ENCODE results near the gene MAPKAPK5. TPM values are rescaled to one million over a fixed set of nuclear protein-coding genes. Genes with fewer than 3 reads are reported as not detected.
"Not testable (repeated sequence)": the region's sequence is repeated elsewhere in the genome, so short reads cannot be mapped to it uniquely, and the experiment has no call there.

The MAPKAPK5 gene
- total and polyA plus RNA-seq, 2 of the 13 experiments (the other 11 are each of a cell fraction or from before 2014, with no cell fraction given) = 43.2 to 58.2 TPM

DNA sequence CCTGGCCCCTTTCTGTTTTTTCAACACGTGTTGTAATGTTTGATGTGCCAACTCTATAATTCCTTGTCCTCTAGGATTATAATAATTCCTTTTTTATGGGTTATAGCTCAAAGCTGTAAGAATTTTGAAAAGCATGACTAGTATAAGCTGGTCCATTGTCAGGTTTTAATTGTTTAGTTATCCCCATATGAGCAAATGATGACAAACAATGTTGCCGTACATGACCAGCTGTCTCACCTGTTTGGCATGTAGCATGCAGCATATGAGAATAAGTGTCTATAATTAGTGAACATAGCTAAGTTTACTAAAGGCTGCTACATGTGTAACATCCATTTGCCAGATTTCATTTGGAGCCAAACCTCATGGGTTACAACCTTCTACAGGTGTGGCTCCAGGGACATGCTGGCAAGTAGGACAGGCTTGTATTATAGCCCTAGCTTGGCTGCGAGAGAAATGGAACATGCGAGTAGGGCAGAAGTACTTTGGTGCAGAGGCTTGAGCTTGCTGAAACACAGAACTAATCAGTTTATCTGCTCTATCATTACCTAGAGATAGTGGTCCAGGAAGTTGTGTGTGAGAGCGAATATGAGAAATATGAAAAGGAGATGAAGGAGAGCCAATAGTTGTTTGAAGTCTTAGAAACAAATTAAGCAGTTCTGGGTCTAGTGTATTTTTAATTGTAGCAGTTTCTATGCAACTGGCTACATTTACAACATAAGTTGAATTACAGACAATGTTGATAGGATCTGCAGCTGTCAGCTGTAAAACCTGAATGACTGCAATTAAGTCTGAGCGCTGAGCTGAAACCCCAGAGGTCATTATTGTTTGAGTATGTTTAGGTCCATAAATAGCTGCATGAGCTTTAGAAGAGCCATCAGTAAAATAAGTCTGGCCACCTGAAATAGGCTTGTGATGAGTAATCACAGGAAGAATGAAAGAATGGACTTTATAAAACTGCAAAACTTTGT lies 22.6 kb upstream of the MAPKAPK5 start:
- CTCF ChIA-PET (ENCODE audit: low intra/inter-chr PET ratio, low total read pairs) = no interaction called here

DNA sequence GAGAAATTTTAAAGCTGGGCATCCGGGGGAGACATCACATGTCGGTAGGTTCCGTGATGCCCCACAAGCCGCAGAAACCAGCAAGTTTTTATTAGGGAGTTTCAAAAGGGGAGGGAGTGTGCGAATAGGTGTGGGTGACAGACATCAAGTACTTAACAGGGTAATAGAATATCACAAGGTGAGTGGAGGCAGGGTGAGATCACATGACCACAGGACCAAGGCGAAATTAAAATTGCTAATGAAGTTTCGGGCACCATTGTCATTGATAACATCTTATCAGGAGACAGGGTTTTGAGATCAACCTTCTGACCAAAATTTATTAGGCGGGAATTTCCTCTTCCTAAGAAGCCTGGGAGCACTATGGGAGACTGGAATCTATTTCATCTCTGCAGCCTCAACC lies 21.2 kb upstream of the MAPKAPK5 start:
- H3K4me2 ChIP-seq (ENCODE audit: low read depth, low read length); BruUV-seq (replicated peaks); POLR2A ChIA-PET; H4K20me1 ChIP-seq (ENCODE audit: insufficient read depth, low read length); DNase-seq (ENCODE audit: low spot score); CTCF ChIA-PET (ENCODE audit: low intra/inter-chr PET ratio, low total read pairs); ATAC-seq; H3K36me3 ChIP-seq (replicated peaks in 1 of 2; ENCODE audit: control insufficient read depth in 1 of 2, insufficient read depth in 2 of 2, low read length in 2 of 2); H3K79me2 ChIP-seq (ENCODE audit: insufficient read depth, low read length); H3K9ac ChIP-seq (ENCODE audit: insufficient read depth, low read depth, low read length); in situ Hi-C loops (cut with HindIII; ENCODE audit: extremely low pct_ligation_motif_present, low pct_unique_long_range_greater_than_20kb); H3K4me3 ChIP-seq (replicated peaks in 1 of 3; ENCODE audit: insufficient read depth in 1 of 3, low read depth in 2 of 3, low read length in 3 of 3); H3K27ac ChIP-seq (ENCODE audit: extremely low read length, insufficient read depth, low read length); FAIRE-seq; H3K27me3 ChIP-seq (ENCODE audit: control insufficient read depth in 1 of 2, insufficient read depth in 2 of 2, low read length in 2 of 2); H2AFZ ChIP-seq (ENCODE audit: low read length); H3K9me3 ChIP-seq (ENCODE audit: low read length): not testable (repeated sequence)
- intact Hi-C loops (cut with micrococcal nuclease; ENCODE audit: unreplicated experiment) = loop anchor here (5.0 kb wide), 1 partner anchor 126 kb away; no protein-coding TSS in a partner anchor
- 72% methylated on average over 8 of the region's 8 CpGs for WGBS (ENCODE audit: low lambda C conversion rate)
- H3K4me1 ChIP-seq (ENCODE audit: insufficient read depth, low read length) = peaks cover 16% of the 10 kb centered on the region

More for the DNA sequence above, 22.6 kb upstream of the MAPKAPK5 start:
- Histone ChIP-seq H3K4me1 (ENCODE audit: insufficient read depth, low read length) (peaks cover 17% of the 10 kb centered on the region), H2AFZ (ENCODE audit: low read length) (no peak overlapping the region), H3K4me3 (replicated peaks in 1 of 3; ENCODE audit: insufficient read depth in 1 of 3, low read depth in 2 of 3, low read length in 3 of 3) (no peak overlapping the region), H3K9me3 (ENCODE audit: low read length) (no peaks in the 10 kb centered on the region), H4K20me1 (ENCODE audit: insufficient read depth, low read length) (no peaks in the 10 kb centered on the region), H3K27me3 (ENCODE audit: control insufficient read depth in 1 of 2, insufficient read depth in 2 of 2, low read length in 2 of 2) (no peaks in the 10 kb centered on the region), H3K9ac (ENCODE audit: insufficient read depth, low read depth, low read length) (no peak overlapping the region), H3K27ac (ENCODE audit: extremely low read length, insufficient read depth, low read length) (no peak overlapping the region), H3K36me3 (replicated peaks in 1 of 2; ENCODE audit: control insufficient read depth in 1 of 2, insufficient read depth in 2 of 2, low read length in 2 of 2) (no peaks in the 10 kb centered on the region), H3K4me2 (ENCODE audit: low read depth, low read length) (no peak overlapping the region), H3K79me2 (ENCODE audit: insufficient read depth, low read length) (no peaks in the 10 kb centered on the region)
- 90% methylated on average over 6 of the region's 6 CpGs for WGBS (ENCODE audit: low lambda C conversion rate)
- FAIRE-seq (no peak), DNase-seq (ENCODE audit: low spot score) (no peak), ATAC-seq (no peak)
- intact Hi-C loops (cut with micrococcal nuclease; ENCODE audit: unreplicated experiment) (loop anchor here (5.0 kb wide), 1 partner anchor 128 kb away; no protein-coding TSS in a partner anchor), in situ Hi-C loops (cut with HindIII; ENCODE audit: extremely low pct_ligation_motif_present, low pct_unique_long_range_greater_than_20kb) (loop anchor here (10.0 kb wide), 1 partner anchor 65 kb away; no protein-coding TSS in a partner anchor)
- POLR2A ChIA-PET = no interaction called here
- TF ChIP-seq MEIS2 (CRISPR knock-in tag; IDR thresholded peaks at IDR 0.05) = no peak
- TF ChIP-seq, protein P1, sequence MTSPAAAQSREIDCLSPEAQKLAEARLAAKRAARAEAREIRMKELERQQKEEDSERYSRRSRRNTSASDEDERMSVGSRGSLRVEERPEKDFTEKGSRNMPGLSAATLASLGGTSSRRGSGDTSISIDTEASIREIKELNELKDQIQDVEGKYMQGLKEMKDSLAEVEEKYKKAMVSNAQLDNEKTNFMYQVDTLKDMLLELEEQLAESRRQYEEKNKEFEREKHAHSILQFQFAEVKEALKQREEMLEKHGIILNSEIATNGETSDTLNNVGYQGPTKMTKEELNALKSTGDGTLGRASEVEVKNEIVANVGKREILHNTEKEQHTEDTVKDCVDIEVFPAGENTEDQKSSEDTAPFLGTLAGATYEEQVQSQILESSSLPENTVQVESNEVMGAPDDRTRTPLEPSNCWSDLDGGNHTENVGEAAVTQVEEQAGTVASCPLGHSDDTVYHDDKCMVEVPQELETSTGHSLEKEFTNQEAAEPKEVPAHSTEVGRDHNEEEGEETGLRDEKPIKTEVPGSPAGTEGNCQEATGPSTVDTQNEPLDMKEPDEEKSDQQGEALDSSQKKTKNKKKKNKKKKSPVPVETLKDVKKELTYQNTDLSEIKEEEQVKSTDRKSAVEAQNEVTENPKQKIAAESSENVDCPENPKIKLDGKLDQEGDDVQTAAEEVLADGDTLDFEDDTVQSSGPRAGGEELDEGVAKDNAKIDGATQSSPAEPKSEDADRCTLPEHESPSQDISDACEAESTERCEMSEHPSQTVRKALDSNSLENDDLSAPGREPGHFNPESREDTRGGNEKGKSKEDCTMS (CRISPR knock-in tag; conservative IDR thresholded peaks at IDR 0.05) = no peak
- no peak for TF ChIP-seq ZSCAN12 (CRISPR knock-in tag; IDR thresholded peaks at IDR 0.05)
- TF ChIP-seq, protein P2, sequence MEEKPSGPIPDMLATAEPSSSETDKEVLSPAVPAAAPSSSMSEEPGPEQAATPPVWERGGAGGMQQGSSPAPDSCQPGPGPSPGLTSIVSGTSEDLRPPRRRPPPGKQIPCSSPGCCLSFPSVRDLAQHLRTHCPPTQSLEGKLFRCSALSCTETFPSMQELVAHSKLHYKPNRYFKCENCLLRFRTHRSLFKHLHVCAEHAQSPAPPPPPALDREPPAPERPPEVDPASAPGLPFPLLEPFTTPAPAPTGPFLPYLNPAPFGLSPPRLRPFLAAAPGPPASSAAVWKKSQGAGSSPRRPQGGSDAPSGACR (CRISPR knock-in tag; IDR thresholded peaks at IDR 0.05) = no peak
- TF ChIP-seq ZNF7 (CRISPR knock-in tag; IDR thresholded peaks at IDR 0.05) = no peak
- no peak for TF ChIP-seq CEBPB (IDR thresholded peaks at IDR 0.05; ENCODE audit: borderline replicate concordance, low read depth, low read length)
- no TSS peak for BruUV-seq (replicated peaks)

Measured in HepG2 (cell line).